GM21360 (cell line): ENCODE measurements around the gene TMEM231.
A peak's percentile ranks its signal among the peaks of the same experiment; 100 is the strongest.
"Not testable (repeated sequence)": the region's sequence is repeated elsewhere in the genome, so short reads cannot be mapped to it uniquely, and the experiment has no call there.

Experiments used
- ATAC-seq: cut with Tn5 transposase; IDR thresholded peaks from one replicate; pipeline ENCODE4 v1.9.1; 2021; ENCODE audit warnings: mild to moderate bottlenecking, moderate library complexity; ENCODE audit not compliant: unreplicated experiment

TMEM231 gene

GRCh38 chr16:75567911-75568310 lies 11.9 kb upstream of the TMEM231 start:
- no peak for ATAC-seq

- peak; percentile 1 for ATAC-seq
Measured at GRCh38 chr16:75566758-75567255, 10.8 kb upstream of the TMEM231 start.

GRCh38 chr16:75566040-75566757 lies 10.1 kb upstream of the TMEM231 start, which contains the start of gene GABARAPL2:
TSS of gene GABARAPL2 (plus strand) at chr16:75566379. CDS start at chr16:75566487, 108 bp downstream.
- ATAC-seq: peak; percentile 60

- peak; percentile 1 for ATAC-seq
Measured at GRCh38 chr16:75565640-75566039, 9.6 kb upstream of the TMEM231 start.

- ATAC-seq: no peak
Measured at GRCh38 chr16:75559564-75560372, 3.7 kb upstream of the TMEM231 start.

- ATAC-seq: no peak
Measured at GRCh38 chr16:75558846-75559401, 2.9 kb upstream of the TMEM231 start.

- ATAC-seq: no peak
Measured at GRCh38 chr16:75556431-75556950, 439 bp upstream of the TMEM231 start.

- ATAC-seq: peak; percentile 21
Measured at GRCh38 chr16:75555213-75555706, 792 bp downstream of the TMEM231 start.

- ATAC-seq: no peak
Measured at GRCh38 chr16:75552951-75553350, 3.1 kb downstream of the TMEM231 start.

GRCh38 chr16:75550211-75550662 lies 5.8 kb downstream of the TMEM231 start:
- ATAC-seq: peak; percentile 64

- ATAC-seq: not testable (repeated sequence)
Measured at GRCh38 chr16:75548456-75548855, 7.6 kb downstream of the TMEM231 start.

- no peak for ATAC-seq
Measured at GRCh38 chr16:75546293-75546692, 9.8 kb downstream of the TMEM231 start.

- ATAC-seq: not testable (repeated sequence)
Measured at GRCh38 chr16:75545879-75546278, 10.2 kb downstream of the TMEM231 start.

GRCh38 chr16:75542462-75542861 lies 13.6 kb downstream of the TMEM231 start:
- not testable (repeated sequence) for ATAC-seq

- ATAC-seq: no peak
Measured at GRCh38 chr16:75541236-75541635, 14.8 kb downstream of the TMEM231 start.

GRCh38 chr16:75538882-75539565 lies 17.0 kb downstream of the TMEM231 start:
- not testable (repeated sequence) for ATAC-seq

- ATAC-seq: no peak
Measured at GRCh38 chr16:75537776-75538175, 18.3 kb downstream of the TMEM231 start.

GRCh38 chr16:75535901-75536300 lies 20.2 kb downstream of the TMEM231 start, which contains the start of gene CHST5:
TSS of gene CHST5 (minus strand) at chr16:75536108. CDS start at chr16:75530384, 5,724 bp downstream.
- no peak for ATAC-seq

GRCh38 chr16:75535211-75535843 lies 20.7 kb downstream of the TMEM231 start:
- ATAC-seq: no peak
